H1 (cell line): Measurements from ENCODE around the gene MBP. TPM values are rescaled to one million over a fixed set of nuclear protein-coding genes. Genes with fewer than 3 reads are reported as not detected.

ENCODE experiments used
- CTCF ChIA-PET: fragments of 300-600 bp; sonication (Branson Sonifier 250); formaldehyde crosslinking; loops from one replicate; lab custom pipeline; 2021; ENCODE audit not compliant: partially characterized antibody; lab: Charles Lee
- POLR2A ChIA-PET: fragments of 300-600 bp; sonication (Branson Sonifier 250); formaldehyde crosslinking; loops from one replicate; lab custom pipeline; 2021; ENCODE audit warnings: inconsistent platforms; ENCODE audit not compliant: partially characterized antibody; lab: Charles Lee
- DNase-seq, 2 experiments: peaks; one replicate each; pipeline versions ENCODE4 v3.0.0 to v3.0.0-alpha.2; 2010 to 2022; ENCODE audit warnings: low spot score in 2 of 2, low read depth in 1 of 2, mixed read lengths in 1 of 2
- FAIRE-seq: peaks from 2 replicates; lab custom pipeline; 2011; peaks lifted over from hg19 to GRCh38; lab: Jason Lieb, UNC
- H2AFZ ChIP-seq: 2 replicates; pipeline ENCODE4 v1.8.1; 2012; ENCODE audit warnings: low read length, inconsistent platforms
- H2AK5ac ChIP-seq: 2 replicates; pipeline ENCODE4 v1.6.1; 2013; ENCODE audit warnings: low read depth, low read length
- H2BK120ac ChIP-seq: replicated peaks from 2 replicates; pipeline ENCODE3; 2013; ENCODE audit warnings: low read depth, low read length, inconsistent platforms
- H2BK12ac ChIP-seq: 2 replicates; pipeline ENCODE4 v1.6.1; 2013; ENCODE audit warnings: low read depth, low read length
- H2BK15ac ChIP-seq: 2 replicates; pipeline ENCODE4 v1.6.1; 2013; ENCODE audit warnings: low read length
- H2BK20ac ChIP-seq: 2 replicates; pipeline ENCODE4 v1.6.1; 2013; ENCODE audit warnings: low read length
- H2BK5ac ChIP-seq: 2 replicates; pipeline ENCODE4 v1.6.1; 2013; ENCODE audit warnings: low read depth, low read length
- H3K14ac ChIP-seq: 2 replicates; pipeline ENCODE4 v1.6.1; 2013; ENCODE audit warnings: inconsistent platforms; ENCODE audit not compliant: insufficient read length
- H3K18ac ChIP-seq: 2 replicates; pipeline ENCODE4 v1.6.1; 2013; ENCODE audit warnings: low read length; ENCODE audit errors: extremely low read depth
- H3K23ac ChIP-seq: 2 replicates; pipeline ENCODE4 v1.6.1; 2013; ENCODE audit warnings: inconsistent platforms; ENCODE audit not compliant: insufficient read length
- H3K23me2 ChIP-seq: 2 replicates; pipeline ENCODE4 v1.6.1; 2013; ENCODE audit warnings: low read depth, low read length
- H3K27ac ChIP-seq: 2 replicates; pipeline ENCODE4 v1.6.1; 2011; ENCODE audit warnings: low read depth, low read length, inconsistent platforms
- H3K27me3 ChIP-seq, 4 experiments: replicated peaks in 1 of 4; 1 replicate in 1 of 4; 2 replicates in 3 of 4; pipeline versions ENCODE4 v1.6.1 to v1.8.1; 2011 to 2013; ENCODE audit warnings: low read length in 3 of 4, mild to moderate bottlenecking in 3 of 4, inconsistent platforms in 2 of 4, mixed read lengths in 2 of 4, moderate library complexity in 1 of 4; ENCODE audit not compliant: control insufficient read depth in 3 of 4, insufficient read depth in 3 of 4; ENCODE audit errors: extremely low read depth in 1 of 4
- H3K36me3 ChIP-seq, 4 experiments: 2 replicates each; pipeline versions ENCODE4 v1.6.1 to v1.8.1; 2011 to 2013; ENCODE audit warnings: mild to moderate bottlenecking in 4 of 4, low read length in 3 of 4, moderate library complexity in 2 of 4, control low read depth in 1 of 4, inconsistent platforms in 1 of 4; ENCODE audit not compliant: insufficient read depth in 4 of 4, control insufficient read depth in 2 of 4
- H3K4ac ChIP-seq: replicated peaks from 2 replicates; pipeline ENCODE3; 2013; ENCODE audit warnings: low read length, low read depth, mixed read lengths, inconsistent platforms; ENCODE audit not compliant: insufficient read length
- H3K4me1 ChIP-seq, 4 experiments: replicated peaks in 1 of 4; 1 replicate in 1 of 4; 2 replicates in 3 of 4; pipeline versions ENCODE4 v1.6.1 to v1.8.1; 2011 to 2013; ENCODE audit warnings: low read length in 3 of 4, inconsistent platforms in 2 of 4, mixed read lengths in 1 of 4; ENCODE audit not compliant: insufficient read depth in 4 of 4, control insufficient read depth in 3 of 4
- H3K4me2 ChIP-seq, 2 experiments: 2 replicates each; pipeline versions ENCODE4 v1.6.1 to v1.8.1; 2011 to 2013; ENCODE audit warnings: low read depth in 2 of 2, low read length in 2 of 2, control low read depth in 1 of 2, inconsistent platforms in 1 of 2, mild to moderate bottlenecking in 1 of 2; ENCODE audit not compliant: insufficient read depth in 1 of 2
- H3K4me3 ChIP-seq, 4 experiments: fragments of 200-600, 300-600 bp in 1 of 4; sonication (generic), shearing (Covaris generic), sonication (Bioruptor Twin) in 1 of 4; 2 replicates each; pipeline versions ENCODE4 v1.5.1 to v1.8.1; 2011 to 2016; ENCODE audit warnings: low read length in 4 of 4, low read depth in 3 of 4, control low read depth in 2 of 4, inconsistent platforms in 2 of 4, mild to moderate bottlenecking in 2 of 4, mixed read lengths in 1 of 4, moderate library complexity in 1 of 4; ENCODE audit not compliant: insufficient read depth in 2 of 4; ENCODE audit errors: extremely low read depth in 1 of 4
- H3K56ac ChIP-seq: replicated peaks from 2 replicates; pipeline ENCODE3; 2013; ENCODE audit warnings: low read depth, mild to moderate bottlenecking, mixed read lengths, low read length, inconsistent platforms; ENCODE audit not compliant: insufficient read length
- H3K79me1 ChIP-seq: 2 replicates; pipeline ENCODE4 v1.6.1; 2013; ENCODE audit warnings: low read depth, low read length, control low read depth
- H3K79me2 ChIP-seq, 2 experiments: 2 replicates each; pipeline versions ENCODE4 v1.6.1 to v1.8.1; 2012 to 2013; ENCODE audit warnings: low read length in 2 of 2, mild to moderate bottlenecking in 2 of 2, inconsistent platforms in 1 of 2; ENCODE audit not compliant: insufficient read depth in 2 of 2, control insufficient read depth in 1 of 2
- H3K9ac ChIP-seq, 4 experiments: replicated peaks in 1 of 4; 1 replicate in 1 of 4; 2 replicates in 3 of 4; pipeline versions ENCODE4 v1.6.1 to v1.8.1; 2011 to 2013; ENCODE audit warnings: low read depth in 3 of 4, low read length in 3 of 4, control low read depth in 2 of 4, mild to moderate bottlenecking in 2 of 4, moderate library complexity in 2 of 4, inconsistent platforms in 1 of 4; ENCODE audit errors: extremely low read depth in 1 of 4
- H3K9me3 ChIP-seq, 2 experiments: 2 replicates each; pipeline versions ENCODE4 v1.6.1 to v1.8.1; 2012 to 2013; ENCODE audit warnings: mild to moderate bottlenecking in 2 of 2, moderate library complexity in 2 of 2, control low read depth in 1 of 2, inconsistent platforms in 1 of 2, low read depth in 1 of 2, low read length in 1 of 2, mixed read lengths in 1 of 2; ENCODE audit not compliant: insufficient read depth in 2 of 2
- H4K20me1 ChIP-seq, 2 experiments: replicated peaks in 1 of 2; 2 replicates each; pipeline versions ENCODE3 to v1.8.1; 2011 to 2013; ENCODE audit warnings: inconsistent platforms in 2 of 2, low read length in 2 of 2, mild to moderate bottlenecking in 1 of 2; ENCODE audit not compliant: insufficient read depth in 2 of 2, control insufficient read depth in 1 of 2
- H4K5ac ChIP-seq: 2 replicates; pipeline ENCODE4 v1.6.1; 2013; ENCODE audit warnings: low read length, low read depth, mixed read lengths, inconsistent platforms; ENCODE audit not compliant: insufficient read length
- H4K8ac ChIP-seq: 2 replicates; pipeline ENCODE4 v1.8.0; 2013; ENCODE audit warnings: mild to moderate bottlenecking, moderate library complexity, low read length, inconsistent platforms; ENCODE audit not compliant: insufficient read depth; ENCODE audit errors: extremely low read depth
- H4K91ac ChIP-seq: replicated peaks from 2 replicates; pipeline ENCODE3; 2013; ENCODE audit warnings: low read length, mixed read lengths, inconsistent platforms; ENCODE audit not compliant: insufficient read length
- E2F6 ChIP-seq: IDR thresholded peaks from 2 replicates; pipeline ENCODE4 v1.6.1; 2012; ENCODE audit warnings: inconsistent platforms
- NANOG ChIP-seq: IDR thresholded peaks from 2 replicates; pipeline ENCODE4 v1.6.1; 2011; ENCODE audit warnings: low read length, low read depth, mild to moderate bottlenecking, inconsistent platforms; ENCODE audit not compliant: insufficient read depth, poor library complexity, severe bottlenecking
- PHF8 ChIP-seq: fragments of 200-600 bp; sonication (generic); conservative IDR thresholded peaks from 2 replicates; pipeline ENCODE4 v1.7.1; 2012; ENCODE audit warnings: low read depth, mild to moderate bottlenecking, inconsistent platforms, low read length, moderate library complexity
- SIX5 ChIP-seq: IDR thresholded peaks from 2 replicates; pipeline ENCODE4 v1.6.1; 2011; ENCODE audit warnings: mild to moderate bottlenecking, low read depth, low read length
- SRF ChIP-seq: IDR thresholded peaks from 2 replicates; pipeline ENCODE4 v1.6.1; 2011; ENCODE audit warnings: mild to moderate bottlenecking, low read depth, low read length, moderate library complexity
- WGBS, 2 experiments: shearing (Covaris generic) in 1 of 2; methylation state at CpG; one replicate each; pipeline versions ENCODE4 v1.1.6 to v1.1.7; 2013 to 2015; ENCODE audit warnings: low lambda C conversion rate in 2 of 2, mixed read lengths in 2 of 2, inconsistent platforms in 1 of 2, low coverage in 1 of 2, missing lambda C conversion rate in 1 of 2; ENCODE audit not compliant: insufficient replicate concordance in 2 of 2, insufficient coverage in 1 of 2, insufficient read length in 1 of 2; ENCODE audit errors: extremely low coverage in 1 of 2, missing lambda C conversion rate in 1 of 2; 5-methylcytosine and 5-hydroxymethylcytosine counted together
- polyA plus RNA-seq, 7 experiments: library from polyadenylated mRNA; depleted of rRNA in 3 of 7; stranded (reverse) in 5 of 7; unstranded in 2 of 7; fragments of >200 nt in 5 of 7; fragments of 200-250 nt in 2 of 7; gene quantifications; 1 replicate in 5 of 7; 2 replicates in 1 of 7; 4 replicates in 1 of 7; pipeline versions ENCODE4 v1.2.1 to v1.2.3, GENCODE V29; 2011 to 2013; ENCODE audit warnings: missing spikeins in 2 of 7, mixed read lengths in 2 of 7
- total RNA-seq: library from RNA; stranded (reverse); fragmentation: NEBNext Ultra II Directional; extraction: Animal tissue kit (Norgen Biotek cat#: 25700); gene quantifications from 2 replicates; pipeline ENCODE4 v1.2.1, GENCODE V29; 2021

MBP gene
- total and polyA plus RNA-seq, 2 of the 8 experiments (the other 6 are each of a cell fraction or from before 2014, with no cell fraction given): 7.7 to 19.2 TPM

GRCh38 chr18:77131100-77131651, 1.4 kb downstream of the MBP start:
- FAIRE-seq (no peak), DNase-seq (no peak)
- no peak overlapping the region for H2BK5ac ChIP-seq
- H4K91ac ChIP-seq: no peak overlapping the region
- no peak overlapping the region for H3K4ac ChIP-seq
- H4K5ac ChIP-seq: no peak overlapping the region
- no peak for TF ChIP-seq PHF8
- TF ChIP-seq E2F6: no peak
- no peak for TF ChIP-seq NANOG
- TF ChIP-seq SIX5: no peak
- no peak for TF ChIP-seq SRF
- no peak overlapping the region for H2BK15ac ChIP-seq
- peaks cover 0 to 12% (median 5%) of the 10 kb centered on the region in 4 experiments; a peak in 3 of 7 replicates for H3K4me1 ChIP-seq
- H3K18ac ChIP-seq: no peak overlapping the region
- no peak overlapping the region for H3K23ac ChIP-seq
- peaks cover 19% of the 10 kb centered on the region; the same call in 1 of the 2 replicates for H3K23me2 ChIP-seq
- ChIA-PET CTCF (interaction anchor here (0.7 to 1.2 kb wide), 6 partner anchors 8 to 151 kb away, joined by 3 to 5 read pairs (median 4); no protein-coding TSS in a partner anchor), POLR2A (interaction anchor here (0.7 to 1.0 kb wide), 2 partner anchors 29 to 33 kb away, joined by 3 to 6 read pairs; no protein-coding TSS in a partner anchor)
- no peaks in the 10 kb centered on the region for H3K9me3 ChIP-seq
- peak overlapping the region; percentile 44 to 84 (median 60) for H3K4me3 ChIP-seq
- WGBS, 2 experiments: 22% methylated on average over 22 of the region's 31 CpGs; no CpG with 5 or more reads in 1 of the 2 experiments
- H2BK12ac ChIP-seq: no peak overlapping the region
- H3K79me1 ChIP-seq: 0 out of 2 replicates have a peak, but pooled peaks cover 2% of the 10 kb centered on the region
- H3K4me2 ChIP-seq: peak overlapping the region; percentile 77 to 89
- no peak overlapping the region for H3K27ac ChIP-seq
- no peak overlapping the region for H3K9ac ChIP-seq
- H4K8ac ChIP-seq: peak overlapping the region; percentile 39; the same call in 1 of the 2 replicates
- H3K56ac ChIP-seq: no peak overlapping the region
- peaks cover 0 to 2% of the 10 kb centered on the region in 2 experiments for H4K20me1 ChIP-seq
- H2BK20ac ChIP-seq: no peak overlapping the region
- H2BK120ac ChIP-seq: no peak overlapping the region
- no peak overlapping the region for H2AFZ ChIP-seq
- peaks cover 0 to 7% of the 10 kb centered on the region in 2 experiments; a peak in 2 of 4 replicates for H3K79me2 ChIP-seq
- H3K27me3 ChIP-seq: peaks cover 4 to 40% (median 27%) of the 10 kb centered on the region in 4 experiments; a peak in 6 of 7 replicates
- no peak overlapping the region for H2AK5ac ChIP-seq
- no peaks in the 10 kb centered on the region for H3K36me3 ChIP-seq
- H3K14ac ChIP-seq: no peak overlapping the region
